ENCODE data around the gene LHFPL3. TPM values are rescaled to one million over a fixed set of nuclear protein-coding genes. Genes with fewer than 3 reads are reported as not detected.

The LHFPL3 gene
- total RNA-seq, 1 experiment from 2014 or later: not detected

DNA sequence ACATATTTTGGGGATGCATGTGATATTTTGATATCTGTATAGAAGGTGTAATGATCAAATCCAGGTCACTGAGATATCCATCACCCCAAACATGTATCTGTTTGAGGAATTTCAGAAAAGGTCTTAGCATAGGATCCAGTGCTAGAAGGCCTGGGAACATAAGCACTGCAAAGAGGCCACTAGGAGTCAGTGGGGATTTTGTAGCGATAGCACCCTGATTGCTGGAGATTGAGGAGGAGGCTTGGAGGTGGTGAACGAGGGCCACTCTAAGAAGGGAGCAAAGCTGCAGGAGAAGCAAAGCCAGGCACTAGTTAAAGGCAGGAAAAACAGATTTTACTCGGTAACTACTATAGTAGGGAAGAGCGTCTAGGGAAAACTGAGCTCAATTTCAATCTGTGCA is 324.0 kb downstream of the LHFPL3 start:
- no peak overlapping the region for H2BK120ac ChIP-seq (ENCODE audit: low read depth, low read length, poor library complexity, severe bottlenecking)
- no peak overlapping the region for H3K4me3 Mint-ChIP-seq
- TF ChIP-seq, protein P1, sequence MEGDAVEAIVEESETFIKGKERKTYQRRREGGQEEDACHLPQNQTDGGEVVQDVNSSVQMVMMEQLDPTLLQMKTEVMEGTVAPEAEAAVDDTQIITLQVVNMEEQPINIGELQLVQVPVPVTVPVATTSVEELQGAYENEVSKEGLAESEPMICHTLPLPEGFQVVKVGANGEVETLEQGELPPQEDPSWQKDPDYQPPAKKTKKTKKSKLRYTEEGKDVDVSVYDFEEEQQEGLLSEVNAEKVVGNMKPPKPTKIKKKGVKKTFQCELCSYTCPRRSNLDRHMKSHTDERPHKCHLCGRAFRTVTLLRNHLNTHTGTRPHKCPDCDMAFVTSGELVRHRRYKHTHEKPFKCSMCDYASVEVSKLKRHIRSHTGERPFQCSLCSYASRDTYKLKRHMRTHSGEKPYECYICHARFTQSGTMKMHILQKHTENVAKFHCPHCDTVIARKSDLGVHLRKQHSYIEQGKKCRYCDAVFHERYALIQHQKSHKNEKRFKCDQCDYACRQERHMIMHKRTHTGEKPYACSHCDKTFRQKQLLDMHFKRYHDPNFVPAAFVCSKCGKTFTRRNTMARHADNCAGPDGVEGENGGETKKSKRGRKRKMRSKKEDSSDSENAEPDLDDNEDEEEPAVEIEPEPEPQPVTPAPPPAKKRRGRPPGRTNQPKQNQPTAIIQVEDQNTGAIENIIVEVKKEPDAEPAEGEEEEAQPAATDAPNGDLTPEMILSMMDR (conservative IDR thresholded peaks at IDR 0.05): no peak
- no peak for DNase-seq
- H3K14ac ChIP-seq (ENCODE audit: insufficient read depth, low read length): no peak overlapping the region
- no peak overlapping the region for H2BK15ac ChIP-seq (ENCODE audit: low read depth, low read length)
- H3K27me3 ChIP-seq (ENCODE audit: insufficient read depth, low read length): no peaks in the 10 kb centered on the region; the same call in 1 of the 2 replicates
- no peak overlapping the region for H2BK12ac ChIP-seq (ENCODE audit: insufficient read length, low read depth, low read length)
- H3K9me3 Mint-ChIP-seq: no peaks in the 10 kb centered on the region
- H3K4me1 Mint-ChIP-seq: no peaks in the 10 kb centered on the region
- H3K18ac ChIP-seq (ENCODE audit: insufficient read length, low read depth, low read length): no peak overlapping the region
- H4K91ac ChIP-seq (ENCODE audit: insufficient read length, low read depth, low read length): no peak overlapping the region
- no peaks in the 10 kb centered on the region for H3K9me3 ChIP-seq (ENCODE audit: control insufficient read depth, low read depth, low read length)
- no peak overlapping the region for H3K23ac ChIP-seq (ENCODE audit: insufficient read length, low read depth, low read length)
- no peak overlapping the region for H3K27ac ChIP-seq (ENCODE audit: insufficient read length, low read depth, low read length)
- H3K23me2 ChIP-seq (ENCODE audit: insufficient read length, low read depth, low read length, poor library complexity, severe bottlenecking): no peaks in the 10 kb centered on the region
- no peak overlapping the region for H2AFZ ChIP-seq (ENCODE audit: low read length)
- no peak overlapping the region for H3K56ac ChIP-seq (ENCODE audit: insufficient read length, low read depth, low read length)
- no peaks in the 10 kb centered on the region for H4K20me1 ChIP-seq (ENCODE audit: control insufficient read depth, insufficient read depth, insufficient read length)
- H2AK5ac ChIP-seq (ENCODE audit: insufficient read length, low read length): no peak overlapping the region
- WGBS (ENCODE audit: extremely low coverage, insufficient read length, low lambda C conversion rate): no CpG with 5 or more reads among the region's 4 CpGs
- H3K4me2 ChIP-seq (ENCODE audit: insufficient read depth, insufficient read length, low read length): no peak overlapping the region
- H3K4ac ChIP-seq (ENCODE audit: low read depth, low read length): no peak overlapping the region
- no peak overlapping the region for H4K8ac ChIP-seq (replicated peaks; ENCODE audit: insufficient read length, low read depth, low read length)
- H3K27me3 Mint-ChIP-seq (ENCODE audit: low read depth): peaks cover 2% of the 10 kb centered on the region
- no peak overlapping the region for H3K27ac Mint-ChIP-seq
- H3K79me2 ChIP-seq (ENCODE audit: insufficient read depth, low read length): no peaks in the 10 kb centered on the region
- H3K36me3 Mint-ChIP-seq (ENCODE audit: insufficient read depth in 1 of 3, low read depth in 3 of 3): no peaks in the 10 kb centered on the region
- no peak overlapping the region for H3K9ac ChIP-seq (ENCODE audit: extremely low read depth, insufficient read length, low read length)
- no peaks in the 10 kb centered on the region for H3K4me1 ChIP-seq (ENCODE audit: insufficient read depth, low read length)
- no peak overlapping the region for H2BK5ac ChIP-seq (ENCODE audit: insufficient read length, low read length)
- no peak overlapping the region for H2BK20ac ChIP-seq (ENCODE audit: low read depth, low read length, poor library complexity, severe bottlenecking)
- no peak overlapping the region for H3T11ph ChIP-seq (ENCODE audit: low read length)
- no peak overlapping the region for H4K5ac ChIP-seq (ENCODE audit: insufficient read length, low read depth, low read length)
- no peaks in the 10 kb centered on the region for H3K79me1 ChIP-seq (ENCODE audit: insufficient read depth, low read depth, low read length, poor library complexity, severe bottlenecking)
